Nephron (organoid): ENCODE measurements around the gene CD59.
A peak's percentile ranks its signal among the peaks of the same experiment; 100 is the strongest.

Experiments used
- H3K27ac Mint-ChIP-seq, 3 experiments: 2 replicates each; pipeline ENCODE4 v1.8.0; 2020; ENCODE audit warnings: mixed read lengths in 3 of 3, mild to moderate bottlenecking in 2 of 3, moderate library complexity in 1 of 3
- H3K27me3 Mint-ChIP-seq: 2 replicates; pipeline ENCODE4 v1.8.0; 2021; ENCODE audit warnings: low read depth, mild to moderate bottlenecking, moderate library complexity, mixed read lengths
- H3K36me3 Mint-ChIP-seq: 2 replicates; pipeline ENCODE4 v1.8.0; 2020; ENCODE audit warnings: low read depth, mixed read lengths
- H3K4me1 Mint-ChIP-seq: 2 replicates; pipeline ENCODE4 v1.8.0; 2020; ENCODE audit warnings: mixed read lengths
- H3K4me3 Mint-ChIP-seq, 3 experiments: 2 replicates each; pipeline ENCODE4 v1.8.0; 2020; ENCODE audit warnings: mild to moderate bottlenecking in 3 of 3, mixed read lengths in 3 of 3, moderate library complexity in 2 of 3
- H3K9me3 Mint-ChIP-seq: 2 replicates; pipeline ENCODE4 v1.8.0; 2020; ENCODE audit warnings: mixed read lengths
- CTCF ChIP-seq, 3 experiments: fragments of 200-600 bp; sonication (generic); IDR thresholded peaks; one replicate each; pipeline ENCODE4 v1.5.0; 2021; ENCODE audit warnings: antibody characterized with exemption in 3 of 3; ENCODE audit not compliant: unreplicated experiment in 3 of 3

CD59 gene

DNA sequence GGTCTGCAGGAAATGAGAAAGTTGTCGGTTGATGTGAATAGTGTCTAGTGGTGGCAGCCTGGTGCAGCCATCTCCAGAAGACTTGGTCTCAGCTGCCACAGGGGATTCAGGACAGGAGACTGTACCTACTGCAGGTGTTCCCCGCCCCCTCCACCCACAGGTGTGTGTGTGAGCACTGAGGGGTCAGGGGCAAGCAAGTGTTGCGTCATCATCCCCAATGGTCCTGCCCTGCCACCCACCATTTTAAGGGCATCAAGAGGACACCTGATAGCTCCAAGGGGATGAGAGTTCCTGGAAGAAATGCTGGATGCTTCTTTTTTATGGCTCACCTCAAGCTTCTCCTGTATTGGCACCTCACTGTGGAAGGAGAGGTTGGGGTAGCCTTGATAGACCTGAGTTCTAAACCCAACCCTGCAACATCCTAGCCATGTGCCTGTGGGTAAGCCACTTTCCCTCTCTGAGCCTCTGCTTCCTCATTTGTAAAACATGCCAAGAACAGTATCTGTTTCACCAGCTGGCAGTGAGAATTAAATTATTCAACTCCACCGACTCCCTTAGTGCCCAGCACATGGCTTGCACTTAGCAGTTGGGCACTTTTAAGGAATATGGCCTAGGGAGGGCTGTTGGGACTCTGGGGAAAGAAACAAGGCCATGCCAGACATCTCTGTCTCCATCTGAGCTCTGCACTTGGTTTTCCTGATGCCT lies 41.7 kb downstream of the CD59 start:
- TF ChIP-seq CTCF (IDR thresholded peaks at IDR 0.05; ENCODE audit: unreplicated experiment in 3 of 3), result no peak
- H3K4me3 Mint-ChIP-seq, result no peak overlapping the region
- H3K36me3 Mint-ChIP-seq, result no peaks in the 10 kb centered on the region
- peaks cover 58% of the 10 kb centered on the region for H3K4me1 Mint-ChIP-seq
- H3K27me3 Mint-ChIP-seq, result peaks cover 6% of the 10 kb centered on the region
- H3K27ac Mint-ChIP-seq, result peak overlapping the region in 2 of 3 experiments; percentile 89 to 99
- H3K9me3 Mint-ChIP-seq, result no peaks in the 10 kb centered on the region

- Mint-ChIP-seq H3K4me1 (peaks cover 63% of the 10 kb centered on the region), H3K27ac (peak overlapping the region; percentile 89 to 99 (median 98)), H3K4me3 (no peak overlapping the region), H3K9me3 (no peaks in the 10 kb centered on the region), H3K27me3 (peaks cover 15% of the 10 kb centered on the region), H3K36me3 (no peaks in the 10 kb centered on the region)
- TF ChIP-seq CTCF (IDR thresholded peaks at IDR 0.05; ENCODE audit: unreplicated experiment in 3 of 3), result no peak
Measured at GRCh38 chr11:33692541-33692940, 43.7 kb downstream of the CD59 start.

DNA sequence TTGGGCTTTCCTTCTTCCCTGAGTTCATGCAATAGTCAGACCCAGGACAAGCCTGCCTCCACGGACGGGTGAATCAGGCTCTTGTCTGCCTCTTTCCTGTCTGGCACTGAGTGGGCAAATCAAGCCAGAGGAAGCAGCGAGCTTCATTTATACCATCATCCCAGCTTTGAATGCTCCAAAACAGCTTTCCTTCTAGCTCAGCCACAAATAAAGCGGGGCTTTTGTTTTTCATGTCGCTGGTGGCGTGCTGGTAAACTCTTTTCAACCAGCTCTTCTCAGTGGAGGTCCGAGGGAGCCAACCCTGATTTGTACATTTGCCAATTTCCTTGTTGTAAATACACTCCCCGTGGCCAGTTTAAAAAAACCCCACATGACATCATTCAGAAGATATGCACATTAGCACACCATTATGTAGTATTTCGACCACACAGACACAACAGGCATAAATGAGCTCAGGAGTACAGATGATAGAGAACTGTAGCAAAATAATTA lies 44.2 kb downstream of the CD59 start:
- TF ChIP-seq CTCF (IDR thresholded peaks at IDR 0.05; ENCODE audit: unreplicated experiment in 3 of 3), result no peak

GRCh38 chr11:33691066-33691864 lies 45.0 kb downstream of the CD59 start:
- Mint-ChIP-seq H3K27ac (peak overlapping the region; percentile 89 to 99 (median 98)), H3K36me3 (no peaks in the 10 kb centered on the region), H3K4me1 (peaks cover 60% of the 10 kb centered on the region), H3K9me3 (no peaks in the 10 kb centered on the region), H3K4me3 (no peak overlapping the region), H3K27me3 (peaks cover 15% of the 10 kb centered on the region)
- no peak for TF ChIP-seq CTCF (IDR thresholded peaks at IDR 0.05; ENCODE audit: unreplicated experiment in 3 of 3)

More for the DNA sequence above, 44.2 kb downstream of the CD59 start:
- peaks cover 63% of the 10 kb centered on the region for H3K4me1 Mint-ChIP-seq
- no peaks in the 10 kb centered on the region for H3K36me3 Mint-ChIP-seq
- peaks cover 15% of the 10 kb centered on the region for H3K27me3 Mint-ChIP-seq
- peak overlapping the region; percentile 89 to 99 (median 98) for H3K27ac Mint-ChIP-seq
- H3K4me3 Mint-ChIP-seq, result peak overlapping the region in 2 of 3 experiments; percentile 6 to 59
- no peaks in the 10 kb centered on the region for H3K9me3 Mint-ChIP-seq

- TF ChIP-seq CTCF (IDR thresholded peaks at IDR 0.05; ENCODE audit: unreplicated experiment in 3 of 3), result no peak
- H3K4me3 Mint-ChIP-seq, result no peak overlapping the region
- H3K27ac Mint-ChIP-seq, result peak overlapping the region; percentile 89 to 99 (median 98)
- peaks cover 15% of the 10 kb centered on the region for H3K27me3 Mint-ChIP-seq
- no peaks in the 10 kb centered on the region for H3K9me3 Mint-ChIP-seq
- peaks cover 52% of the 10 kb centered on the region for H3K4me1 Mint-ChIP-seq
- no peaks in the 10 kb centered on the region for H3K36me3 Mint-ChIP-seq
Measured at GRCh38 chr11:33690290-33691065, 45.7 kb downstream of the CD59 start.
